SH-SY5Y (cell line): ENCODE data around the gene TSPAN18.

Experiments used
- GATA2 ChIP-seq: IDR thresholded peaks from 2 replicates; pipeline ENCODE4 v1.6.1; 2011; ENCODE audit warnings: mild to moderate bottlenecking, low read depth, low read length
- GATA3 ChIP-seq: IDR thresholded peaks from 2 replicates; pipeline ENCODE4 v1.6.1; 2011; ENCODE audit warnings: low read depth, mild to moderate bottlenecking, low read length, moderate library complexity

- no peak for TF ChIP-seq GATA2
- TF ChIP-seq GATA3: no peak
Observed at GRCh38 chr11:44859528-44859925, 132.8 kb downstream of the TSPAN18 start.
